Right kidney (tissue), 1 donor: ENCODE results near the gene MARK3.
A peak's percentile ranks its signal among the peaks of the same experiment; 100 is the strongest.

Experiments used
- DNase-seq: peaks from one replicate; pipeline ENCODE4 v3.0.0-alpha.2; 2016

MARK3 gene

DNA sequence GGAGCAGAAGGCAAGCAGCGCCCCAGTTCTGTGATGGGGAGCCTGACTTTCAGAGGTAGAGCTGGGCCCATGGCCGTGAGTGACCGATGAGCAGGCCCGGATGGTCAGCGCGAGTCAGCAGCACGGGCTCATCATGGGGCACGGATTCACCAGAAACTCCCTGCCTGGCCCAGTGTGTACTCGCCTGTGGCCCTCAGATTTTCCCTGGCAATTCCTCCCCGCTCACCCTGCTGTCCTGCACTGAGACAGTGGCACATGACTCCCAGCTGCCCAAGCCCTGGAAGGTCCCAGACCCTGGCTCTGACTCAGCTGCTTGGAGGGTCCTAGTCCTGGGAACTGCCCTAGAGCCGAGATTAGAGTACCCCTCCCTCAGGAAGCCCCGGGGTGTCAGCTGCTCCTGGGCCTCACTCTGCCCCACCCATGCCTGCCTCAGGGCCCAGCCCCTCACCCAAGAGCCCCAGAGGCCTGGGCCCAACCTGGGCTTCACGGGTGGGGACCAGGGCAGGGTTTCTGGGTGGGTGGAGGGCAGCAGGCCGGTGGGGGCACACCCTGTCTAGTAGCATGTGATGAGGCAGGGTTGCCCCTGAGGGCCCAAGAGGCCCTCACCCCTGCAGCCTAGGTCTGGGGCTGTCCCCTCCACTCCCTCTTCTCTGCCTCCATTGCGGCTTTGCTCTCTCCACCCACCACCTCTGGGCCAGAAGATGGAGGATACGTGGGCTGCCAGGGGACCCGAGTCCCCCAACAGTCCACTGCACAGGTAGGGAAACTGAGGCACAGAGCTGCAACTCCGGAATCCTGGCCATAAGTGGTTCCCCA, 152.2 kb downstream of the MARK3 start:
- no peak for DNase-seq

- no peak for DNase-seq
Observed at GRCh38 chr14:103538291-103539055, 153.3 kb downstream of the MARK3 start.

- DNase-seq: no peak
Observed at GRCh38 chr14:103539056-103539825, 154.0 kb downstream of the MARK3 start.

DNA sequence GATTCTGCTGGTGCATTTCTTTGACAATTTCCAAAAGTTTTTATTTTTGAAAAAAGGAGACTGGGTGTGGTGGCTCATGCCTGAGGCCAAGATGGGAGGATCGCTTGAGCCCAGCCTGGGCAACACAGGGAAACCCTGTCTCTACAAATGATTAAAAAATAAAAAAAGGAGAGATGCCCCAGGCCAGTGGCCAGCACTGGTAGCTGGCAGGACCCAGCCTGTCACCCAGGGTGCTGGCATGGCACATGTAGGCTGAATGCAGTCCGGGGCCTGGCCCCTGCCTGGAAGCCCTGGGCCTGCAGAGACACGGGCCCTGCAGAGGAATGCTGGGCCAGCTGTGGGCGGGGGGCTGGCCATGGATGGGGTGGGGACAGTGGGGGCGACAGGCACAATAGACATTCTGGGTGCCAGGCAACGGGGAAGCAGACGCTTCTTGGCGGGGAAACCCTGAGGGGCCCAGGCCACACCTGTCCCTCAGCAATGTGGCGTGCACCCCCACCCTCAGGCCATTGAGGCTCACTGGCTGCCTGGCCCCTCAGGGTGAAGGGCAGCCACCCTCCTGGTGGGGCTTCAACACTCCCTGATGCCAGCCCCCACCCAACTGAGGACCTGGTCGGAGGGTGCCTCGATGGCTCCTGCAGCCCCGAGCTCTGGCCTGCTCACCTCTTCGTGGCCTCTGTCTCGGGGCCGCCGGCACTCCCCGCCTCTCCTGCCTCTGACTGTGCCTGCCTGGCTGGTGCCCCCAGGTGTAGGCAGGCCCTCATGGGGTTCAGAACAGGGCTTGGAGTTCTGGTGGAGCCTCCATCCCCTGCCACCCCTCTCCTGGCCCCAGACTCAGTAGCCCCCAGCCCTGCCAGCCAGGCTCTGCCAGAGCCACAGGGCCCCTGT, 155.8 kb downstream of the MARK3 start:
- DNase-seq: no peak

- peak; percentile 30 for DNase-seq
Observed at GRCh38 chr14:103541709-103542604, 156.7 kb downstream of the MARK3 start.

GRCh38 chr14:103542605-103543088, 157.4 kb downstream of the MARK3 start:
- DNase-seq: no peak

DNA sequence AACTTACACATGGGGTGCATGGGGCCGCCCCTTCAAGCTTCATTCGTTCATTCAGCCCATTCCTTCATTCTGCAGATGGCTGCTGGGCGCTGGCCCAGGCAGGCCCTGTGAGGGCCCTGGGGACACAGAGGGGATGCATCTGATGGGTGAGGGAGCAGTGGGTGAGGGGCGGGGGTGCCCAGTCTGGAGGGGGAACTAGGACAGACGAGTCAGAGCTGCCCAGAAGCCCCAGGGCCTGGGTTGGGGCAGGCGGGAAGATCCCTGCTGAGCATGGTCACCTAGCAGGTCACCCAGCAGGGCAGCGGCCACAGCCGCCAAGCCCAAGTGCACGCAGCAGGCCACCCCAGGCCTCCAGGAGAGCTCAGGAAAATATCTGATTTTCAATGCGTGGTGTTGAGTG, 157.9 kb downstream of the MARK3 start:
- no peak for DNase-seq

GRCh38 chr14:103543721-103544387, 158.6 kb downstream of the MARK3 start:
- DNase-seq: no peak

DNA sequence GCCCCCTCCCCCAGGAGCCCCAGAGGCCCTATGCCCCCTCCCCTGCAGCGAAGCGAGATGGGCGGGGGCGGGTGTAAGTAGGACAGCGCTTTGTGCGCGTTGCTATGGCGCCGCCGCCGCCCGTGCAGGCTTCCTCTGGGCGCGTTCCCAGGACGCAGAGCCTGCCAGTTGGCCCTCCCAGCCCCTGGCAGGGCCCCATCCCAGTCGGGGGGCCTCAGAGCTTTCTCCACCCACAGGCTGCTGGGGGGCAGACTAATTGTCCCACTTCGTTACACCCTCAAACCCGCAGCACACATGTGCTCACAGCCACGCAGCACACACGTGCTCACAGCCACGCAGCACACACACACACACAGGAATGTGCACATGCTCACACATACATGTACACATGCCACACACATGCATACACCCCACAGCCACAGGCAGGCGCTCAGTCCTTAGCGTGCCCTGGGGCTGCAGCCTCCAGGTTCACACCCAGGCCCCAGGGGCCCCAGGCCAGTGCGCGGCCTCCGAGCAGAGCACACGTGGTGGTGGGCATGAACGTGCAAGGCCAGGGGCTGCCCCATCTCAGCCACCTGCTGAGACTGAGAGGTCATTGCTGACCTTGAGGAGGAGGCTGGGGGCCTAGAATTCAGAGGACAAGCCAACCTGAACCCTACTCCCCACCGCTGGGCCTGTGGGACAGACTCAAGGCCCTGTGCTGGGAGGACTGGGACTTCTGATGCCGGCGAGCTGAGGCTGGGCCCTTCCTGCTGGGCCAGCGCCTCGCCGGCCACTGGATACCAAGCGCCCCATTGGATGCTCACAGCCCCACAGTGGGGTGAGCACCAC, 159.4 kb downstream of the MARK3 start:
- no peak for DNase-seq

DNA sequence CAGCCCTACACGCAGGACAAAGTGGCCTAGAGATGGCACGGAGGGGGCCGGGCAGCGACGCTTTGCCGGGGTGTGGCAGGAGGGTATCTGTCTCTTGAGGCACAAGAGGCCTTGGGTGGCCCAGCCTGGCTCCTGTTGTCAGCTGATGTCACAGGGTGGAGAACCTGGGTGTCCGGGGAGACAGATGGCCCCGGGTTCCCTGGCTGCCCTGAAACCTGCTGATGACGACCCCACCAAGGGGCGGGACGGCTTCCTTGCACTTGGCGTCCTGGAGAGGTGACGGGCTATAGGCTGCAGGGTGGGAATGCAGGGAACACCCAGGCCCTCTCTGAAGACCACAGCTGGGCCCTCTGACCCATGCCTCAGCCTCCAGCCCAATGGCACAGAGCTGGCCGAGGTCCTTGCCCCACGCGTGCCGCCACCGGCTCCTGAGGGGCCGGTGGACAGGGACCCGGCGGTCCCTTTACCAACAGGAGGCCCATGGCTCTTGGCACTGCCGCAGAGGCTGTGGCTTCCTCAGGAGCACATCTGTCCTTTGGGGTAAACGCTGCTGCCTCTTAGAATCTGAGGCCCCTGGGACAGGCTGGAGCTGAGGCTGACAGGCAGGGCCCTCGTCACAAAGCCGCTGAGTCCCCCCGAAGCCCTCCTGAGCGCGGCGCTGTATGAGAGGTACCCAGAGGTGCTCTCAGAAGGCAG, 160.2 kb downstream of the MARK3 start:
- DNase-seq: no peak

DNA sequence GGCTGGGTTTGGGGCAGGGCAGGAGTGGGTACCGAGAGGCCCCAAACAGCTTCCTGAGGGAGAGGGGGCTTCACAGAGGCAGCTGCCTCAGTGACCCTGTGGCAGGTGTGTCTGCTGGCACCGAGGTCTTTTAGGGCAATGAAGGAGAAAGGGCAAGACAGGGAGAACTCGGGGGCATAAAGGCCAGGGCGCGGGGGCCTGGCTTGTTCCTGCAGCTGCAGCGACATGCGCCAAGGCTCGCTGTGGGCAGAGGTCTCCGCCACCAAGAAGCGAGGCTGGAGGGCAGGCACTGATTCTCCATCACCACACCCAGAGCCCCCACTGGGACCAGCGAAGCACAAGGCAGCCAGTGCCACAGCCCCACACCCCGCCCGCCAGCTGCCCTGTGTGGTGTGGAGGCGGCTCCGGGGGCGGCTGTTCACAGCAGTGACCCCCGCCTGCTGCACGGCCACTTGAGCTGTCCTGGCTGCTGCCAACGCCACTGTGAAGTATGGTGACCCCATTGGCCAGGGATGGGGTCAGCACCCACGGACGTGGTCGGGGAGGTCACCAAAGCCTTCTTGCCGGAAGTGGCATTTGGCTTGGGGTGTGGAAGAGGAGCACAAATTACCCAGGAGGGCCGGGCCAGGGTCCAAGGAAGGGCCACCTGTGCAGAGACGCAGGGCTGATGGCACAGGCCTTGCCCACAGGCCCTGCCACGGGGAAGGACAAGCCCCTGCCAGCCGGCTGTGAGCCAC, 160.9 kb downstream of the MARK3 start:
- DNase-seq: no peak

DNA sequence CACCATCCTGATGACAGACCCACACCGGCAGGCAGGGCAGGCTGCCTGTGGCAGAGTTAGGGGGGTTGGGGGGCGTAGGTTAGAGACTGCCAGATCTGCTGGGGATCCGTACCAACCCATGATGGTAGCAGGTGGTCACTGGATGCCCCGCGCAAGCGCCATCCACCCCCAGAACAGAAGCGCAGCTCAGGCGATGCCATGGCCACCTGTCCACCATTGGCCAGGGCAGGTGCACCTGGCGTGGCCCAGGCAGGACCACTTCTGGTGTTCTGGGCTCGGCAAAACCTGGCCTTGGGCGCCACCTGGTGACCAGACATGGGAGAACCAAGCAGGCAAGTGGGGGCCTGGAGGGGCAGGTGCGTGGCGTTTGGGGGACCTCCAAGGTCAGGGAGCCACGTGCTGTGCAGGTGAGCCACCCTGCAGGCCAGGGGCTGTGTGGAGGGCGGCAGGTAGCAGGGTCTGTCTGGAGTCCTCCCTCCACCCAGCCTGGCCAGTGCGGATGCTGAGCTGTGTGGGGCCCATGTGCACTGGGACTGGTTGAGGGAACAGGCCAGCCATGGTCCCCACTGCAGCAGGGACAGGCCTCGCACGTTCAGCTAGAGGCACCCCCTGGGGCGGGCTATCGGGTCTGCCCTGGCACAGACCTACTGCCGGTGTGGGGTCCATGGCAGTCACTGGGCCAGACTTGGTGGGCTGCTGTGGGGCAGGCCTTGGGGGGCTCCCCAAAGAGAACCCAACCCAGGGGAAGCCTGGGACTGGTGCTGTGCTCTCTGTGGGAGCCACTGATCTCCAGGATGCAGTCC, 161.6 kb downstream of the MARK3 start:
- peak; percentile 71 for DNase-seq

GRCh38 chr14:103547455-103547940, 162.3 kb downstream of the MARK3 start:
- no peak for DNase-seq

- no peak for DNase-seq
Observed at GRCh38 chr14:103547941-103548462, 162.8 kb downstream of the MARK3 start.

- DNase-seq: no peak
Observed at GRCh38 chr14:103548463-103549351, 163.5 kb downstream of the MARK3 start.
